Activated CD4-positive, CD25-positive, alpha-beta regulatory T cell (primary cell): ENCODE data around the gene RPH3AL.

Experiments
- DNase-seq, 4 experiments: peaks; one replicate each; lab custom pipeline; 2025; lab: John Stamatoyannopoulos, UW

Gene RPH3AL

GRCh38 chr17:336110-337021 lies 16.2 kb downstream of the RPH3AL start:
- DNase-seq: peak in 1 of 4 experiments; percentile 15

GRCh38 chr17:335691-336090 lies 16.9 kb downstream of the RPH3AL start:
- DNase-seq: no peak

- no peak for DNase-seq
Observed at GRCh38 chr17:334974-335481, 17.6 kb downstream of the RPH3AL start.

GRCh38 chr17:333626-334396 lies 18.8 kb downstream of the RPH3AL start:
- no peak for DNase-seq

GRCh38 chr17:332558-333322 lies 19.9 kb downstream of the RPH3AL start:
- DNase-seq: no peak

- DNase-seq: no peak
Observed at GRCh38 chr17:332023-332422, 20.6 kb downstream of the RPH3AL start.

GRCh38 chr17:330993-331701 lies 21.5 kb downstream of the RPH3AL start:
- DNase-seq: no peak

- no peak for DNase-seq
Observed at GRCh38 chr17:329784-330420, 22.7 kb downstream of the RPH3AL start.

- DNase-seq: no peak
Observed at GRCh38 chr17:327971-328370, 24.6 kb downstream of the RPH3AL start.

- DNase-seq: no peak
Observed at GRCh38 chr17:327296-327695, 25.3 kb downstream of the RPH3AL start.

GRCh38 chr17:326010-326621 lies 26.5 kb downstream of the RPH3AL start:
- no peak for DNase-seq

GRCh38 chr17:325270-326009 lies 27.2 kb downstream of the RPH3AL start:
- no peak for DNase-seq

- DNase-seq: no peak
Observed at GRCh38 chr17:323721-324571, 28.7 kb downstream of the RPH3AL start.

GRCh38 chr17:323181-323580 lies 29.4 kb downstream of the RPH3AL start:
- DNase-seq: no peak

- DNase-seq: no peak
Observed at GRCh38 chr17:322006-322780, 30.4 kb downstream of the RPH3AL start.

- DNase-seq: no peak
Observed at GRCh38 chr17:321386-321941, 31.1 kb downstream of the RPH3AL start.

GRCh38 chr17:320809-321385 lies 31.7 kb downstream of the RPH3AL start:
- no peak for DNase-seq
